ENCODE measurements around the gene SBNO1. TPM values are rescaled to one million over a fixed set of nuclear protein-coding genes. Genes with fewer than 3 reads are reported as not detected.
"Not testable (repeated sequence)": the region's sequence is repeated elsewhere in the genome, so short reads cannot be mapped to it uniquely, and the experiment has no call there.

The SBNO1 gene
- total and polyA plus RNA-seq, 3 donors from 2014 or later = 91.4 to 114 (median 91.4) TPM

- no peak overlapping the region for H3K27ac ChIP-seq
- H3K4me3 ChIP-seq = no peak overlapping the region
- WGBS, 2 donors = 74 to 76% methylated on average over 24 of the region's 24 CpGs
- no peaks in the 10 kb centered on the region for H3K27me3 ChIP-seq
- peaks cover 9% of the 10 kb centered on the region for H3K4me1 ChIP-seq
- TF ChIP-seq POLR2A (IDR thresholded peaks at IDR 0.05) = no peak
- no peaks in the 10 kb centered on the region for H3K36me3 ChIP-seq (ENCODE audit: low read depth, missing control alignments)
- intact Hi-C loops (cut with DNase I; ENCODE audit: low total_unique reads) = no loop called here
- no peaks in the 10 kb centered on the region for H3K9me3 ChIP-seq
- no peak for DNase-seq
Measured at GRCh38 chr12:123253641-123254459, 110.8 kb downstream of the SBNO1 start.

GRCh38 chr12:123252365-123252764 is 112.3 kb downstream of the SBNO1 start:
- not testable (repeated sequence) for DNase-seq; H3K36me3 ChIP-seq (ENCODE audit: low read depth, missing control alignments)
- WGBS, 2 donors = 76 to 81% methylated on average over 9 of the region's 9 CpGs

GRCh38 chr12:123251403-123252076 is 113.1 kb downstream of the SBNO1 start:
- no peak overlapping the region for H3K27ac ChIP-seq
- intact Hi-C loops (cut with DNase I; ENCODE audit: low total_unique reads) = no loop called here
- H3K4me1 ChIP-seq = peaks cover 9% of the 10 kb centered on the region
- TF ChIP-seq CTCF (IDR thresholded peaks at IDR 0.05) = no peak
- TF ChIP-seq POLR2A (IDR thresholded peaks at IDR 0.05) = no peak
- no peak overlapping the region for H3K4me3 ChIP-seq
- H3K27me3 ChIP-seq = no peaks in the 10 kb centered on the region
- H3K9me3 ChIP-seq = no peaks in the 10 kb centered on the region
- no peak for DNase-seq
- no peaks in the 10 kb centered on the region for H3K36me3 ChIP-seq (ENCODE audit: low read depth, missing control alignments)
- WGBS, 2 donors = 79 to 86% methylated on average over 7 to 8 of the region's 8 CpGs

More at GRCh38 chr12:123252365-123252764, 112.3 kb downstream of the SBNO1 start:
- H3K27ac ChIP-seq; H3K27me3 ChIP-seq; H3K4me1 ChIP-seq; H3K9me3 ChIP-seq; H3K4me3 ChIP-seq; intact Hi-C loops (cut with DNase I; ENCODE audit: low total_unique reads): not testable (repeated sequence)

- TF ChIP-seq CTCF (IDR thresholded peaks at IDR 0.05) (no peak), POLR2A (IDR thresholded peaks at IDR 0.05) (no peak)
- H3K36me3 ChIP-seq (ENCODE audit: low read depth, missing control alignments) = no peaks in the 10 kb centered on the region
- 71 to 82% methylated on average over 11 to 13 of the region's 13 CpGs for WGBS, 2 donors
- H3K4me1 ChIP-seq = peaks cover 9% of the 10 kb centered on the region
- no peak overlapping the region for H3K27ac ChIP-seq
- H3K4me3 ChIP-seq = no peak overlapping the region
- no peaks in the 10 kb centered on the region for H3K9me3 ChIP-seq
- no peaks in the 10 kb centered on the region for H3K27me3 ChIP-seq
- intact Hi-C loops (cut with DNase I; ENCODE audit: low total_unique reads) = no loop called here
- DNase-seq = no peak
Measured at GRCh38 chr12:123250471-123251383, 113.9 kb downstream of the SBNO1 start.

DNA sequence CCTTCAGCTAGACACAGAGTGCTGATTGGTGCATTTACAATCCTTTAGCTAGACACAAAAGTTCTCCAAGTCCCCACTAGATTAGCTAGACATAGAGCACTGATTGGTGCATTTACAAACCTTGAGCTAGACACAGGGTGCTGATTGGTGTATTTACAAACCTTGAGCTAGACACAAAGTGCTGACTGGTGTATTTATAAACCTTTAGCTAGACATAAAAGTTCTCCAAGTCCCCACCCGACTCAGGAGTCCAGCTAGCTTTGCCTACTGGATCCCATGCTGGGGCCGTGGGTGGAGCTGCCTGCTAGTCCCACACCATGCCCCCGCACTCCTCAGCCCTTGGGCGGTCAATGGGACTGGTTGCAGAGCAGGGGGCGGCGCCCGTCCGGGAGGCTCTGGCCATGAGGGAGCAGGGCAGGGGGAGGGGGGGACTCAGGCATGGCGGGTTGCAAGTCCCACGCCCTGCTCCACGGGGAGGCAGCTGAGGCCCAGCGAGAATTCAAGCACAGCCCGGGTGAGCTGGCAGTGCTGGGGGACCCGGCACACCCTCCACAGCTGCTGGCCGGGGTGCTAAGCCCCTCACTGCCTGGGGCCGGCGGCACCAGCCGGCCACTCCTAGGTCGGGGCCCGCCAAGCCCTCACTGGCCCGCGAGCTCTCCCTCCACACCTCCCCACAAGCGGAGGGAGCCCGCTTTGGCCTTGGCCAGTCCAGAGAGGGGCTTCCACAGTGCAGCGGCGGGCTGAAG is 115.5 kb downstream of the SBNO1 start:
- H3K27me3 ChIP-seq; DNase-seq; intact Hi-C loops (cut with DNase I; ENCODE audit: low total_unique reads); H3K27ac ChIP-seq; H3K4me3 ChIP-seq; H3K36me3 ChIP-seq (ENCODE audit: low read depth, missing control alignments); H3K4me1 ChIP-seq; H3K9me3 ChIP-seq: not testable (repeated sequence)
- WGBS, 2 donors = 90 to 97% methylated on average over 9 to 18 of the region's 26 CpGs

DNA sequence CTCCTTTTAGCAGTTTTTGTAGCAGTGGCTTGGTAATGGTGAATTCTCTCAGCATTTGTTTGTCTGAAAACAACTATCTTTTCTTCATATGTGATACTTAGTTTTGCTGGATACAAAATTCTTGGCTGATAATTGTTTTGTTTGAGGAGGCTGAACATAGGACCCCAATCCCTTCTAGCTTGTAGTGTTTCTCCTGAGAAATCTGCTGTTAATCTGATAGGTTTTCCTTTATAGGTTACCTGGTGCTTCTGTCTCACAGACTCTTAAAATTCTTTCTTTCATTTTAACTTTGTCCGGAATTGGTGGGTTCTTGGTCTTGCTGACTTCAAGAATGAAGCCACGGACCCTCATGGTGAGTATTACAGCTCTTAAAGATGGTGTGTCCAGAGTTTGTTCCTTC is 116.5 kb downstream of the SBNO1 start:
- intact Hi-C loops (cut with DNase I; ENCODE audit: low total_unique reads) = not testable (repeated sequence)
- WGBS, 2 donors = 94 to 100% methylated on average over 2 of the region's 2 CpGs

More for the DNA sequence above, 116.5 kb downstream of the SBNO1 start:
- not testable (repeated sequence) for H3K27me3 ChIP-seq; DNase-seq; H3K9me3 ChIP-seq; H3K4me1 ChIP-seq; H3K4me3 ChIP-seq; H3K27ac ChIP-seq; H3K36me3 ChIP-seq (ENCODE audit: low read depth, missing control alignments)
